GM12878 (cell line): ENCODE results near the gene RAB22A. TPM values are rescaled to one million over a fixed set of nuclear protein-coding genes. Genes with fewer than 3 reads are reported as not detected.

Source experiments
- ATAC-seq: fragments of 200-7000 bp; cut with Tn5 transposase; 3 replicates; pipeline ENCODE4 v1.9.1; 2020; ENCODE audit warnings: mild to moderate bottlenecking, moderate library complexity
- BruUV-seq: library from RNA; stranded (reverse); fragments of 400-500 nt; replicated peaks from 2 replicates; lab custom pipeline; 2021; lab: Mats Ljungman, UMichigan
- CTCF ChIA-PET: fragments of 300-600 bp; sonication (Branson Sonifier 250); formaldehyde crosslinking; extraction: SDS; loops from one replicate; lab custom pipeline; 2021; ENCODE audit warnings: inconsistent platforms; lab: Yijun Ruan, JAX
- POLR2A ChIA-PET: fragments of 350-600 bp; formaldehyde crosslinking; extraction: SDS; loops from one replicate; lab custom pipeline; 2021; ENCODE audit warnings: inconsistent platforms; lab: Charles Lee
- RAD21 ChIA-PET: fragments of 300-600 bp; sonication (Branson Sonifier 250); formaldehyde crosslinking; loops from one replicate; lab custom pipeline; 2023; ENCODE audit warnings: antibody characterized with exemption; ENCODE audit not compliant: unreplicated experiment; lab: Charles Lee
- SMC1A ChIA-PET: fragments of 300-600 bp; sonication (Branson Sonifier 250); formaldehyde crosslinking; loops from one replicate; lab custom pipeline; 2023; ENCODE audit not compliant: unreplicated experiment, uncharacterized antibody; lab: Charles Lee
- DNase-seq: peaks from one replicate; pipeline ENCODE4 v3.0.0-alpha.2; 2011; ENCODE audit warnings: low read depth, low spot score
- FAIRE-seq: peaks from 3 replicates; lab custom pipeline; 2011; peaks lifted over from hg19 to GRCh38; lab: Jason Lieb, UNC
- H2AFZ ChIP-seq: 2 replicates; pipeline ENCODE4 v1.6.0; 2011; ENCODE audit warnings: low read depth, low read length, control low read depth; ENCODE audit not compliant: control insufficient read depth
- H3K27ac ChIP-seq: 2 replicates; pipeline ENCODE4 v1.5.1; 2011; ENCODE audit warnings: control low read depth; ENCODE audit not compliant: control insufficient read depth, insufficient read depth
- H3K27me3 ChIP-seq, 2 experiments: replicated peaks in 1 of 2; 2 replicates each; pipeline versions ENCODE4 v1.6.0 to v1.6.1; 2011; ENCODE audit warnings: low read length in 1 of 2; ENCODE audit not compliant: control insufficient read depth in 2 of 2, insufficient read depth in 2 of 2
- H3K36me3 ChIP-seq, 2 experiments: 2 replicates each; pipeline ENCODE4 v1.5.1; 2011; ENCODE audit warnings: low read length in 1 of 2; ENCODE audit not compliant: control insufficient read depth in 2 of 2, insufficient read depth in 2 of 2
- H3K4me1 ChIP-seq: 2 replicates; pipeline ENCODE4 v1.6.1; 2011; ENCODE audit warnings: mild to moderate bottlenecking, low read length, moderate library complexity, mixed read lengths; ENCODE audit not compliant: control insufficient read depth, insufficient read depth
- H3K4me2 ChIP-seq: 2 replicates; pipeline ENCODE4 v1.6.0; 2011; ENCODE audit warnings: control low read depth; ENCODE audit not compliant: control insufficient read depth, insufficient read depth
- H3K4me3 ChIP-seq: fragments of 200-600 bp; sonication (generic); 2 replicates; pipeline ENCODE4 v1.5.1; 2016
- H3K79me2 ChIP-seq: 2 replicates; pipeline ENCODE4 v1.6.0; 2011; ENCODE audit warnings: low read length; ENCODE audit not compliant: control insufficient read depth, insufficient read depth
- H3K9ac ChIP-seq: 2 replicates; pipeline ENCODE4 v1.8.0; 2011; ENCODE audit warnings: low read length, control low read depth, mixed read lengths; ENCODE audit not compliant: control insufficient read depth, insufficient read depth
- H3K9me3 ChIP-seq: replicated peaks from 3 replicates; pipeline ENCODE4 v1.5.1; 2011; ENCODE audit warnings: mild to moderate bottlenecking, low read length; ENCODE audit not compliant: control insufficient read depth, insufficient read depth
- H4K20me1 ChIP-seq: 2 replicates; pipeline ENCODE4 v1.6.0; 2011; ENCODE audit not compliant: control insufficient read depth, insufficient read depth
- BRCA1 ChIP-seq: IDR thresholded peaks from 2 replicates; pipeline ENCODE4 v1.6.1; 2011; ENCODE audit warnings: low read depth, low read length, improper control_type of control experiment
- CHD2 ChIP-seq: IDR thresholded peaks from 2 replicates; pipeline ENCODE4 v1.6.1; 2011; ENCODE audit warnings: low read depth, low read length, improper control_type of control experiment, borderline replicate concordance
- IRF3 ChIP-seq: fragments of 450-650 bp; IDR thresholded peaks from 2 replicates; pipeline ENCODE4 v1.6.1; 2014; ENCODE audit warnings: mild to moderate bottlenecking
- MLLT1 ChIP-seq: fragments of 450-650 bp; IDR thresholded peaks from 2 replicates; pipeline ENCODE4 v1.6.1; 2016; ENCODE audit warnings: mild to moderate bottlenecking
- RFX5 ChIP-seq: IDR thresholded peaks from 2 replicates; pipeline ENCODE4 v1.6.1; 2011; ENCODE audit warnings: low read depth, low read length, improper control_type of control experiment
- WGBS: methylation state at CpG from one replicate; pipeline ENCODE4 v1.1.6; 2016; ENCODE audit warnings: low lambda C conversion rate; ENCODE audit not compliant: insufficient replicate concordance, insufficient coverage; ENCODE audit errors: missing lambda C conversion rate; 5-methylcytosine and 5-hydroxymethylcytosine counted together
- in situ Hi-C: fragments of 300-500 bp; cut with MboI; formaldehyde crosslinking; loops from 9 replicates; pipeline ENCODE4 v1.14.3; 2018; ENCODE audit warnings: mixed read lengths
- intact Hi-C: fragments of 100-400 bp; cut with micrococcal nuclease; formaldehyde crosslinking; loops from one replicate; pipeline ENCODE4 v1.14.2; 2022; ENCODE audit not compliant: unreplicated experiment
- polyA plus RNA-seq, 11 experiments: library from polyadenylated mRNA; depleted of rRNA in 4 of 11; unstranded in 6 of 11; stranded (reverse) in 5 of 11; fragments of >200 nt; fragmentation: Nextera tagmentation in 4 of 11; fragmentation: Illumina TruSeq in 1 of 11; extraction: Ambion mirVana in 4 of 11; extraction: Trizol in 1 of 11; gene quantifications; 1 replicate in 1 of 11; 2 replicates in 10 of 11; pipeline versions ENCODE4 v1.2.1 to v1.2.3, GENCODE V29; 2011 to 2016; ENCODE audit warnings: inconsistent platforms in 2 of 11, missing spikeins in 2 of 11, low read depth in 1 of 11
- total RNA-seq, 4 experiments: library from RNA; depleted of rRNA in 3 of 4; stranded (reverse); fragments of >200 nt in 3 of 4; fragmentation: Illumina TruSeq in 1 of 4; extraction: Trizol in 1 of 4; gene quantifications; 2 replicates each; pipeline versions ENCODE4 v1.2.1 to v1.2.3, GENCODE V29; 2013 to 2021

The RAB22A gene
- total and polyA plus RNA-seq, 10 of the 15 experiments (the other 5 are each of a cell fraction or from before 2014, with no cell fraction given), result 2.7 to 12.0 (median 10.0) TPM

- WGBS, result 93% methylated on average over 1 of the region's 1 CpG
- FAIRE-seq, result no peak
- Histone ChIP-seq H3K27ac (no peak overlapping the region), H3K27me3 (no peaks in the 10 kb centered on the region), H3K9ac (no peak overlapping the region), H3K9me3 (no peaks in the 10 kb centered on the region; the same call in 1 of the 3 replicates), H4K20me1 (no peaks in the 10 kb centered on the region), H2AFZ (no peak overlapping the region), H3K36me3 (peaks cover 5 to 25% of the 10 kb centered on the region in 2 experiments), H3K79me2 (peaks cover 41% of the 10 kb centered on the region), H3K4me3 (no peak overlapping the region), H3K4me1 (no peaks in the 10 kb centered on the region; the same call in 1 of the 2 replicates), H3K4me2 (no peak overlapping the region)
- ChIA-PET CTCF (interaction anchor here (0.6 to 0.7 kb wide), 2 partner anchors 215 to 652 kb away, joined by 3 to 4 read pairs; no protein-coding TSS in a partner anchor), RAD21 (no interaction called here), SMC1A (no interaction called here), POLR2A (no interaction called here)
- intact Hi-C loops (no loop called here), in situ Hi-C loops (no loop called here)
- TF ChIP-seq MLLT1, result no peak
- TF ChIP-seq BRCA1, result no peak
- TF ChIP-seq CHD2, result no peak
- TF ChIP-seq IRF3, result no peak
- TF ChIP-seq RFX5, result no peak
- BruUV-seq, result no TSS peak
- no peak for ATAC-seq
- no peak for DNase-seq
Measured at GRCh38 chr20:58416057-58416456, 106.5 kb downstream of the RAB22A start.
